Activated T-helper 2 cell treated with anti-CD3 and anti-CD28 coated beads, Interferon-gamma antibody, Interleukin-2, Interleukin-4, amounts not matched to agents 10 μg/mL and 5 μg/mL and 100 μg/mL, durations not matched to agents 14 hours and 24 hours and 36 hours (primary cell): ENCODE results near the gene GLIS1. TPM values are rescaled to one million over a fixed set of nuclear protein-coding genes. Genes with fewer than 3 reads are reported as not detected.

Experiments used
- DNase-seq: peaks from one replicate; pipeline ENCODE4 v3.0.0; 2021; ENCODE audit warnings: low spot score
- H3K27ac Mint-ChIP-seq: one replicate; pipeline ENCODE4 v1.8.0; 2021; ENCODE audit warnings: mixed read lengths
- H3K27me3 Mint-ChIP-seq: one replicate; pipeline ENCODE4 v1.8.0; 2021; ENCODE audit warnings: low read depth, mixed read lengths
- H3K36me3 Mint-ChIP-seq: one replicate; pipeline ENCODE4 v1.8.0; 2021; ENCODE audit warnings: low read depth, mixed read lengths
- H3K4me1 Mint-ChIP-seq: one replicate; pipeline ENCODE4 v1.8.0; 2021; ENCODE audit warnings: low read depth, mixed read lengths
- H3K4me3 Mint-ChIP-seq: one replicate; pipeline ENCODE4 v1.8.0; 2021; ENCODE audit warnings: low read depth, mild to moderate bottlenecking, moderate library complexity, mixed read lengths
- H3K9me3 Mint-ChIP-seq: one replicate; pipeline ENCODE4 v1.8.0; 2021; ENCODE audit warnings: mixed read lengths
- intact Hi-C: fragments of 100-400 bp; cut with micrococcal nuclease; formaldehyde crosslinking; loops from one replicate; pipeline ENCODE4 v1.15.1; 2023
- total RNA-seq: library from RNA; stranded (reverse); gene quantifications from 2 replicates; pipeline ENCODE4 v1.2.3, GENCODE V29; 2022

GLIS1 gene
- total RNA-seq, 1 donor from 2014 or later: not detected

GRCh38 chr1:53644909-53645689, 93.9 kb downstream of the GLIS1 start:
- Mint-ChIP-seq H3K27me3 (peaks cover 11% of the 10 kb centered on the region), H3K4me1 (no peaks in the 10 kb centered on the region), H3K36me3 (no peaks in the 10 kb centered on the region), H3K9me3 (no peaks in the 10 kb centered on the region), H3K27ac (no peak overlapping the region), H3K4me3 (no peak overlapping the region)
- no peak for DNase-seq
- intact Hi-C loops: no loop called here

GRCh38 chr1:53644496-53644895, 94.5 kb downstream of the GLIS1 start:
- Mint-ChIP-seq H3K4me1 (no peaks in the 10 kb centered on the region), H3K36me3 (no peaks in the 10 kb centered on the region), H3K4me3 (no peak overlapping the region), H3K9me3 (no peaks in the 10 kb centered on the region), H3K27me3 (peaks cover 11% of the 10 kb centered on the region), H3K27ac (no peak overlapping the region)
- intact Hi-C loops: no loop called here
- no peak for DNase-seq

GRCh38 chr1:53643881-53644390, 95.0 kb downstream of the GLIS1 start:
- H3K4me1 Mint-ChIP-seq: no peaks in the 10 kb centered on the region
- H3K36me3 Mint-ChIP-seq: no peaks in the 10 kb centered on the region
- no peak overlapping the region for H3K27ac Mint-ChIP-seq
- DNase-seq: no peak
- peaks cover 11% of the 10 kb centered on the region for H3K27me3 Mint-ChIP-seq
- intact Hi-C loops: no loop called here
- H3K4me3 Mint-ChIP-seq: no peak overlapping the region
- no peaks in the 10 kb centered on the region for H3K9me3 Mint-ChIP-seq

GRCh38 chr1:53643041-53643880, 95.7 kb downstream of the GLIS1 start:
- Mint-ChIP-seq H3K4me1 (no peaks in the 10 kb centered on the region), H3K4me3 (no peak overlapping the region), H3K36me3 (no peaks in the 10 kb centered on the region), H3K9me3 (no peaks in the 10 kb centered on the region), H3K27ac (no peak overlapping the region), H3K27me3 (peaks cover 9% of the 10 kb centered on the region)
- no peak for DNase-seq
- intact Hi-C loops: no loop called here

GRCh38 chr1:53642607-53643006, 96.4 kb downstream of the GLIS1 start:
- no peaks in the 10 kb centered on the region for H3K4me1 Mint-ChIP-seq
- no peaks in the 10 kb centered on the region for H3K36me3 Mint-ChIP-seq
- H3K9me3 Mint-ChIP-seq: no peaks in the 10 kb centered on the region
- H3K4me3 Mint-ChIP-seq: no peak overlapping the region
- no peak overlapping the region for H3K27ac Mint-ChIP-seq
- peaks cover 9% of the 10 kb centered on the region for H3K27me3 Mint-ChIP-seq
- intact Hi-C loops: no loop called here
- no peak for DNase-seq

GRCh38 chr1:53642215-53642555, 96.8 kb downstream of the GLIS1 start:
- H3K27ac Mint-ChIP-seq: no peak overlapping the region
- H3K27me3 Mint-ChIP-seq: peaks cover 4% of the 10 kb centered on the region
- no peak overlapping the region for H3K4me3 Mint-ChIP-seq
- DNase-seq: no peak
- intact Hi-C loops: no loop called here
- no peaks in the 10 kb centered on the region for H3K4me1 Mint-ChIP-seq
- no peaks in the 10 kb centered on the region for H3K36me3 Mint-ChIP-seq
- H3K9me3 Mint-ChIP-seq: no peaks in the 10 kb centered on the region

GRCh38 chr1:53641481-53642214, 97.3 kb downstream of the GLIS1 start:
- no peaks in the 10 kb centered on the region for H3K9me3 Mint-ChIP-seq

GRCh38 chr1:53640701-53641075, 98.3 kb downstream of the GLIS1 start:
- no peak overlapping the region for H3K27ac Mint-ChIP-seq
- no peak overlapping the region for H3K4me3 Mint-ChIP-seq
- intact Hi-C loops: no loop called here
- H3K27me3 Mint-ChIP-seq: no peaks in the 10 kb centered on the region
- no peak for DNase-seq
- no peaks in the 10 kb centered on the region for H3K4me1 Mint-ChIP-seq
- H3K9me3 Mint-ChIP-seq: no peaks in the 10 kb centered on the region
- H3K36me3 Mint-ChIP-seq: no peaks in the 10 kb centered on the region

More at GRCh38 chr1:53641481-53642214, 97.3 kb downstream of the GLIS1 start:
- no peaks in the 10 kb centered on the region for H3K36me3 Mint-ChIP-seq
- intact Hi-C loops: no loop called here
- H3K4me1 Mint-ChIP-seq: no peaks in the 10 kb centered on the region
- H3K27ac Mint-ChIP-seq: no peak overlapping the region
- no peak overlapping the region for H3K4me3 Mint-ChIP-seq
- peaks cover 2% of the 10 kb centered on the region for H3K27me3 Mint-ChIP-seq
- no peak for DNase-seq

- no peaks in the 10 kb centered on the region for H3K27me3 Mint-ChIP-seq
- no peak overlapping the region for H3K4me3 Mint-ChIP-seq
- no peaks in the 10 kb centered on the region for H3K4me1 Mint-ChIP-seq
- H3K9me3 Mint-ChIP-seq: no peaks in the 10 kb centered on the region
- intact Hi-C loops: no loop called here
- DNase-seq: no peak
- no peaks in the 10 kb centered on the region for H3K36me3 Mint-ChIP-seq
- H3K27ac Mint-ChIP-seq: no peak overlapping the region
These were observed 98.8 kb downstream of the GLIS1 start for GRCh38 chr1:53639996-53640700.

GRCh38 chr1:53639251-53639763, 99.7 kb downstream of the GLIS1 start:
- DNase-seq: no peak
- Mint-ChIP-seq H3K27ac (no peak overlapping the region), H3K4me1 (no peaks in the 10 kb centered on the region), H3K36me3 (no peaks in the 10 kb centered on the region), H3K9me3 (no peaks in the 10 kb centered on the region), H3K27me3 (no peaks in the 10 kb centered on the region), H3K4me3 (no peak overlapping the region)
- intact Hi-C loops: no loop called here

- Mint-ChIP-seq H3K27ac (no peak overlapping the region), H3K4me3 (no peak overlapping the region), H3K27me3 (no peaks in the 10 kb centered on the region), H3K4me1 (no peaks in the 10 kb centered on the region), H3K36me3 (no peaks in the 10 kb centered on the region), H3K9me3 (no peaks in the 10 kb centered on the region)
- intact Hi-C loops: no loop called here
- DNase-seq: no peak
These were observed 100.5 kb downstream of the GLIS1 start for GRCh38 chr1:53638360-53639035.
